ENCODE data around the gene MAP2K2.

GRCh38 chr19:4108767-4109625 lies 14.9 kb downstream of the MAP2K2 start:
- TF ChIP-seq CTCF (IDR thresholded peaks at IDR 0.05) (no peak), POLR2A (IDR thresholded peaks at IDR 0.05) (no peak)

Measured in adrenal gland (tissue), 5 donors.